Adrenal gland (tissue), 12 donors: Measurements from ENCODE around the gene F7. TPM values are rescaled to one million over a fixed set of nuclear protein-coding genes. Genes with fewer than 3 reads are reported as not detected.

Experiments
- DNase-seq, 7 donors: peaks; one replicate each; pipeline ENCODE4 v3.0.0-alpha.2; 2019 to 2020
- H3K27ac ChIP-seq, 5 donors: fragments of 200-600 bp; sonication (generic) in 4 of 5; 1 replicate in 3 of 5; 2 replicates in 2 of 5; pipeline versions ENCODE4 v1.5.1 to v1.8.0; 2016 to 2020; ENCODE audit warnings: mild to moderate bottlenecking in 1 of 5
- H3K27me3 ChIP-seq: fragments of 200-600 bp; 2 replicates; pipeline ENCODE4 v1.8.0; 2021
- H3K36me3 ChIP-seq, 2 donors: fragments of 200-600 bp; replicated peaks in 1 of 2; 1 replicate in 1 of 2; 2 replicates in 1 of 2; pipeline versions ENCODE4 v1.5.1 to v1.8.0; 2018 to 2022
- H3K4me1 ChIP-seq, 2 donors: fragments of 200-600 bp; replicated peaks in 1 of 2; 1 replicate in 1 of 2; 2 replicates in 1 of 2; pipeline versions ENCODE4 v1.5.1 to v1.8.0; 2018 to 2021
- H3K4me3 ChIP-seq, 4 donors: fragments of 200-600 bp; sonication (generic) in 3 of 4; one replicate each; pipeline ENCODE4 v1.5.1; 2016 to 2018
- H3K9me3 ChIP-seq, 3 donors: fragments of 200-600 bp; sonication (generic) in 1 of 3; replicated peaks in 1 of 3; 1 replicate in 2 of 3; 2 replicates in 1 of 3; pipeline versions ENCODE4 v1.5.1 to v1.8.0; 2016 to 2021
- CTCF ChIP-seq, 6 experiments: fragments of 450-650 bp in 4 of 6; fragments of 200-600 bp in 2 of 6; sonication (generic) in 1 of 6; IDR thresholded peaks; 1 replicate in 5 of 6; 2 replicates in 1 of 6; pipeline versions ENCODE4 v1.5.1 to v1.8.0; 2016 to 2021; ENCODE audit warnings: antibody characterized with exemption in 6 of 6, mild to moderate bottlenecking in 2 of 6, moderate library complexity in 1 of 6
- POLR2A ChIP-seq, 2 donors: fragments of 450-650 bp; IDR thresholded peaks; one replicate each; pipeline ENCODE4 v1.6.1; 2017; ENCODE audit warnings: antibody characterized with exemption in 2 of 2, mild to moderate bottlenecking in 2 of 2, moderate library complexity in 1 of 2
- WGBS, 4 donors: extraction: QIAGEN DNeasy Blood & Tissue Kit in 2 of 4; methylation state at CpG; one replicate each; pipeline versions ENCODE4 v1.1.5 to v1.1.7; 2013 to 2017; 5-methylcytosine and 5-hydroxymethylcytosine counted together
- intact Hi-C, 2 donors: fragments of 100-400 bp; cut with DNase I; formaldehyde crosslinking; loops; one replicate each; pipeline versions ENCODE4 v1.14.1 to v1.15.0; 2022 to 2023
- polyA plus RNA-seq, 3 donors: library from polyadenylated mRNA; stranded (reverse); fragments of 200-250 nt in 2 of 3; fragments of 350-450 nt in 1 of 3; fragmentation: Illumina TruSeq in 1 of 3; extraction: RNeasy Lipid Tissue Mini Kit (QIAGEN cat#74804) in 1 of 3; gene quantifications; one replicate each; pipeline ENCODE4 v1.2.3, GENCODE V29; 2013 to 2014
- total RNA-seq, 9 donors: library from RNA; depleted of rRNA in 4 of 9; stranded (reverse); fragments of >200 nt in 4 of 9; fragments of 120-200 nt in 1 of 9; fragmentation: NEBNext Ultra II Directional in 1 of 9; extraction: Animal tissue kit (Norgen Biotek cat#: 25700) in 1 of 9; gene quantifications; one replicate each; pipeline versions ENCODE4 v1.1.0 to v1.2.4, GENCODE V29; 2013 to 2023
- donor health status: healthy with polysubstance abuse.
- donor health status: Bipolar disorder and iron deficiency.
- donor health status: DM: yes; HTN: yes; CAD: no.
- donor health status: DM: no; HTN: no; CAD: no.
- donor health status: DM: no; HTN: no; CAD: no.
- donor health status: DM: yes; HTN: yes; CAD: no.

Gene F7
- total and polyA plus RNA-seq, 12 donors, result 0.05 to 0.61 (median 0.08) TPM; not detected in 7

DNA sequence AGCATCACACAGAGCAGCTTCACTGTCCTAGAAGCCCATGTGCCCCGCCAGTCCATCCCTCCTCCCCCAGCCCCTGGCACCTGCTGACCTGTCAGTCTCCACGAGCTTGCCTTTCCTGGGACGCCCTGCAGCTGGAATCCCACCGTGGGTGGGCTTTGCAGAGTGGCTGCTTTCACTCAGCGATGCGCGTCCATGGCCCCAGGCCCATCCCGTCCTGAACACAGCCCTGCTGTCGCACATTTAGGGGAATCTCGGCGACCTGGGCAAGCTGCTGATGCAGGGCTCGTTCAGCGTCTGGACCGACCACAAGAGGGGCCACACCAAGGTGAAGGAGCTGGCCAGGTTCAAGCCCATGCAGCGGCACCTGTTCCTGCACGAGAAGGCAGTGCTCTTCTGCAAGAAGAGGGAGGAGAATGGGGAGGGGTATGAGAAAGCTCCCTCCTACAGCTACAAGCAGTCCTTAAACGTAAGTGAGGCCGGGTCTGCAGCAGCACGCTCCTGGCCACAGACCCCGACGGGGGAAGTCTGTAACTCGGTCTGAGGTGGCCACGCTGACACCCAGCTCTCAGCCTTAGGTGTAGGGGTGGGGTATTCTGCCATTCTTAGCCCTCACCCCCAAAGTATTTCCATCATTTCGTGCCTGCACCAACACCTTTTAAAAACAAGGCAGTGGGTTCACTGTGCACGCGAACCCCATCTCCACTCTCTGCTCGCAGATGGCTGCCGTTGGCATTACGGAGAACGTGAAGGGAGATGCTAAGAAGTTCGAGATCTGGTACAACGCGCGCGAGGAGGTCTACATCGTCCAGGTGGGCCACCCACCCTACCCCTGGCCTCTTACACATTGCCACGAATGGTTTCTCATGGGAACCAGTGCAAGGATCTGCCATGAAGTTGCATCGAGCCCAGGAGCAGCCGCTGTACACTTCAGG lies 18.3 kb upstream of the F7 start:
- intact Hi-C loops, result no loop called here
- WGBS, 4 donors, result 79 to 92% (median 83%) methylated on average over 30 to 39 of the region's 39 CpGs

GRCh38 chr13:113087923-113088690 lies 17.5 kb upstream of the F7 start:
- WGBS, 4 donors, result 85 to 91% (median 88%) methylated on average over 34 to 40 of the region's 40 CpGs
- Histone ChIP-seq H3K4me3 (no peak overlapping the region), H3K9me3 (no peaks in the 10 kb centered on the region), H3K27ac (no peak overlapping the region), H3K27me3 (no peaks in the 10 kb centered on the region), H3K36me3 (no peaks in the 10 kb centered on the region), H3K4me1 (no peaks in the 10 kb centered on the region)
- TF ChIP-seq POLR2A (IDR thresholded peaks at IDR 0.05) (no peak), CTCF (IDR thresholded peaks at IDR 0.05) (no peak)
- intact Hi-C loops, result no loop called here
- DNase-seq, result no peak

More for the DNA sequence above, 18.3 kb upstream of the F7 start:
- Histone ChIP-seq H3K27me3 (no peaks in the 10 kb centered on the region), H3K4me3 (no peak overlapping the region), H3K4me1 (no peaks in the 10 kb centered on the region), H3K9me3 (no peaks in the 10 kb centered on the region), H3K27ac (no peak overlapping the region), H3K36me3 (no peaks in the 10 kb centered on the region)
- no peak for DNase-seq
- TF ChIP-seq POLR2A (IDR thresholded peaks at IDR 0.05), result no peak
- TF ChIP-seq CTCF (IDR thresholded peaks at IDR 0.05), result no peak

- intact Hi-C loops, result no loop called here
- WGBS, 4 donors, result 78 to 87% (median 81%) methylated on average over 10 to 17 of the region's 17 CpGs
- TF ChIP-seq POLR2A (IDR thresholded peaks at IDR 0.05), result no peak
- TF ChIP-seq CTCF (IDR thresholded peaks at IDR 0.05), result no peak
- DNase-seq, result no peak
- H3K27ac ChIP-seq, result no peak overlapping the region
- H3K4me1 ChIP-seq, result no peaks in the 10 kb centered on the region
- no peak overlapping the region for H3K4me3 ChIP-seq
- no peaks in the 10 kb centered on the region for H3K36me3 ChIP-seq
- no peaks in the 10 kb centered on the region for H3K27me3 ChIP-seq
- no peaks in the 10 kb centered on the region for H3K9me3 ChIP-seq
Measured at GRCh38 chr13:113088691-113089020, 16.9 kb upstream of the F7 start.

GRCh38 chr13:113089693-113090414 lies 15.7 kb upstream of the F7 start:
- no peak for DNase-seq
- no peak for TF ChIP-seq POLR2A (IDR thresholded peaks at IDR 0.05)
- no peak for TF ChIP-seq CTCF (IDR thresholded peaks at IDR 0.05)
- Histone ChIP-seq H3K27ac (no peak overlapping the region), H3K36me3 (no peaks in the 10 kb centered on the region), H3K4me3 (no peak overlapping the region), H3K27me3 (no peaks in the 10 kb centered on the region), H3K9me3 (no peaks in the 10 kb centered on the region), H3K4me1 (no peaks in the 10 kb centered on the region)
- intact Hi-C loops, result no loop called here
- WGBS, 4 donors, result 81 to 84% (median 82%) methylated on average over 36 of the region's 36 CpGs
